ENCODE data around the gene NFATC1.

NFATC1 gene

DNA sequence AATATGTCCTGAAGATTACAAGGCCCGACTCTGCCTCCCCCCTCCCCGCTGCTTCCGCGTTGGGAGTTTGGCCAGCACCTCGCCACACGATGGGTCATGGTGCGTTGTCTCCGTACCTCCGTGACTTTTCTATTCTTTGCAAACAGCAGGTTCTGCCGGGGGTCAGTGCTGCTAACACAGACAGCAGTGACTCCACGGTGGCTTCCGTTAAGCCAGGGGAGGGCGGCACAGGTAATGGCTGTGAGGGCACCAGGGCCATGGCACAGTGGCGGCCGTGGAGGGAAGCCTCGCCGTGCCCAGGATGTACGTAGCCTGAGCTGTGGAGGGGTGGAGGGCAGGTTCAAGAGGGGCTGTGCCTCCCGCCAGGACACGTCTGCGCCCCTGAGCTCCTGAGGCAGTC is 115.5 kb downstream of the NFATC1 start:
- no peak for DNase-seq

DNA sequence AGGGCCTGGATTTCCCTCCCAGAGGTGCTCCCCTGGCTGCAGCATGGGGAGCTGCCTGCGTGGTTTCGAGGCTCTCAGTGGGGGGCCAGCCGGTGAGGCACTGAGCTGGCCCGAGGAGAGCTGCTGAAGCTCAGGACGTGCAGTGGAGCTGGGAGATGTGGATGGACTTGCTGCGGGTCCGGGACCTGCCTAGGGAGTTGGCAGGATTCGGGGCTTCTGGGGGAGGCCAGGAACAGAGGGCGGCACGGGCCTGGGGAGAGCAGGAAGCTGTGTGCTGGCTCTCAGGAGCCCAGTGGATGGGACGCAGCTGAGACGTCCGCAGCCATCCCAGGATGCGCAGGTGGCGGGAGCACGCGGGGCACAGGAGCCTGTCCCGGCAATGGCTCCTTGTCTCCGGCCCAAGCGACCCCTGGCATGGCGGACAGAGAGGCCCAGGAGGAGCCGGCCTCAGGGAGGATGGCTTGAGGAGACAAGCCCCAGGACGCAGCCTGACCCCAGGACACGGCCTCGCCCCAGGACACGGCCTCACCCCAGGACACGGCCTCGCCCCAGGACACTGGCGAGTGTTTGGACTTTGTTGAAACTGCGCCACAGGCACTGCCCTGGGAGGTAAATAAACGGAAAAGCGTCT is 116.1 kb downstream of the NFATC1 start:
- DNase-seq, result no peak

DNA sequence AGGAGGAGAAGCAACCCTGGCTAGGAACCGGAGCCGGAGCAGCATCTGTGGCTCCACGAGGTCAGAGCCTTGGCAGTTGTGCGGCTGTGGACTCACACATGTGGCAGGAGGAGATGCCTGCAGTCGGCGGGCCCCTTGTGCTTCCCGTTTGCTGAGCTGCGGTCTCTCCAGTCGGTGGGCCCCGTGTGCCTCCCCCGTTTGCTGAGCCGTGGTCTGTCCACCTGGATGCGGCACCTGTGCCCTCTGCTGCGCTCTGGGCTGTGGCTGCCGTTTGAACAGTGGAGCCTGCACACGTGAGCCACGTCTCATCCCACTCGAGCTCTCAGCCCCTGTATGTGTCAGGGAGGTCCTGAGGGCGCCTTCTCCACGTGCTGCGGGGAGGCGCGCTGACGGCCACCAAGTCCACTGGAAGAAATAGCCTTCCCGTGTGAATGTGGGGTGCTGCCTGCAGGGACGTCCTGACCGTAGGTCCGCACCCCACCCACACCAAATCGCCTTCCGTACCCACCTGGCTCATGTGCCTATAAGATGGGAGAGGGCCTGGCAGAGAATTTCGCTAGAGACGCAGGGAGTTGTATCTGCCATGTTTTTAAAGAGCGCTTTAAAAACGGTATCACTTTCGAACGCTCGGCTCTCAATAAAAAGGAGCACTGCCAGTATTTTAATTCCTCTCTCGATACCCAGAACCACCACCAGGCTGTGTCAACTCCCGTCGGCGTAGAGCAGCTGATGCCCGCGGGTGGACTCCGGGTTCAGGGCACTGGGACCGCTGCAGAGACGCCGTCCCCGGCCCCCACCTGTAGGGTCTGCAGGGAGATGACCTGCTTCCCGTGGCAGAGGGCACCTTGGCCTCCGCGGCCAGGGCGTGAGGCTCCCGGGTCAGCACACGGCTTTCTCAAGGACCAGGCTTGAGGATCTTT is 117.0 kb downstream of the NFATC1 start:
- DNase-seq, result no peak

DNA sequence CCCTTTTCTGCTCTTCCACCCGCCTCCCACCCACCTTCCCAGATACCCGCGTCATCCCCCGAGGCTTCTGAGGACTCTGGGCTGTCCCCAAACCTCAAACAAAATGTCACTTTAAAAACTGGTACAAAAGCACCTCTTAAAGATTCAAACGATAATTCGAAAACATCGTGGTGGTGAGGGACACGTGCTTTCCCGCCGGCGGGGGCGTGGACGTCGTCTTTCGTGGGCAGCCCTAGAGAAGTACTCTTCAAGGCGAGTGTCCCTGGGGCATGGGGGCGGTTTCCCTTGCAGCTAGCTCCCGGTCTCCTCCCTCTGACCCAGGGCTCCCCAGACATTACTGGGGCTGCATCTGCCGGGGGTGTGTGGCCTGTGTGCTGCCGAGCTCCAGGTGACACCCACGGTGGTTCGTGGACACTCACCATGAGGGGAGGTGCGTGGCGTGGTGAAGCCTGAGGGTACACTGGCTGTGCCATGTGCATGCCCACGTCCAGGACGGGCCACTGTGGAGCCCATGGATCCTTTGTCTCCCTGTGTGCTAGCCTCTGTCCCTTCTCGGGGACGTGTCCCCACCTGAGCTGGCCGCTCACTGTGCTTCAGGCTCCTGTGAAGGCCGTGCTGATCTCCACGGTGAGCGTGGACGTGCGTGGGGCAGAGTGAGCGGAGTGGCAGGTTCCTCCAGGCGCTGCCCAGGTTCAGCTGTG is 117.8 kb downstream of the NFATC1 start:
- no peak for DNase-seq

DNA sequence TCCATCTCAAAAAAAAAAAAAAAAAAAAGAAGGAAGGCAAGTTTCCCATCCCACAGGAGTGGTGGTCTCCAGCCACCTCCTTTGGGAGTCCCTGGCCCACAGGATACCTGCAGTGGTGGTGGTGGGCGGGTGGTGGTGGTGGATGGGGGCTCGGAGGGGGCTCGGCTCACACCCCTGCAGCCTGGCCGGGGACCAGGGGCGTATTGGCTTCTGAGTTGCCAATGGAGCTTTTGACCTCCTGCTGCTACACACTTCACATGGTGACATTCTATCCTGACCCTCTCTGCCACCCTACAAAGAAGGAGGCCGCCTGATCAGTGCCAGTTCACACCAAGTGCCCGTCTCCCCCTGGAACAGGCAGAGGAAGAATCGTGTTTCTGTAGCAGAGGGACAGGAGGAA is 119.6 kb downstream of the NFATC1 start:
- DNase-seq, result no peak

DNA sequence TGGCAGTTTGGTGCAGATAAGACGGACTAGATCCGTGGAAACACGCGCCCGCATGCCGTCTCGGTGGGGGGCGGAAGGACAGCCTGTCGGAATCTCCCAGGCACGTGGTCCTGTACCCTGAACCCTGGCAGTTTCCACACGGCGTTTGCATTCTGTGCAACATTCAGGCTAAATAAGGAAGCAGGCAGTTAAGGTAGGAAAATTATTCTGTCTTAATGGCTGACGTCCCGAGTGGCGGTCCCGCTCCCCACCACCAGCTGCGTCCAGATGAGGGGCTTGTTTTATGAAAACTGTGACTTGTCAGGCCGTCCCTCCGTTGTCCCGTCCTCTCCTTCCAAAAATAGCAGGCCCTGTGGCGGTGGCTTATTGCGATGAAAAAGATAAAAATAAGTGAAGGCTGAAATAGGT is 120.2 kb downstream of the NFATC1 start:
- no peak for DNase-seq

DNA sequence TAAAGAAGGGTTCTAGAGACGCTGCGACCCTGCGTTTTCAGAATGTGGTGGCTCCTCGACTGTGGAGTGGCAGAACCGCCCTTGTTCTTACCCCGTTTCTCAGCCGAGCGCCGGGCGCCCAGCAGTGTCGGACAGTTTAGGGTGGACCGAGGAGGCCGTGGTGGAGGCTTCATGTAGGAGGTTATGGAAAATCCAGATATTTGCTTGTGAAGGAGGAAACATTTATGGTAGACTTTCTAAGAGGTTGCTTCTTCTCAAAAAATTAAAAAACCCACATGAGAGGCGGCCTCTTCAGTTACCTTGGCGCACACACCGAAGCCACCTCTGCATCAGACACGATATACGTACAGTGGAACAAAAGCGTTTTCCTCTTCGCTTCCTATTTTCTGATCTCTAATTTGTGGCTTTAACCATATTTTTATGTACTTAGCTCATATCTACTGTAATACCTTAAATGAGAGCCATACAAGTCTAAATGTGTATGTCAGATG is 120.8 kb downstream of the NFATC1 start:
- DNase-seq, result no peak

DNA sequence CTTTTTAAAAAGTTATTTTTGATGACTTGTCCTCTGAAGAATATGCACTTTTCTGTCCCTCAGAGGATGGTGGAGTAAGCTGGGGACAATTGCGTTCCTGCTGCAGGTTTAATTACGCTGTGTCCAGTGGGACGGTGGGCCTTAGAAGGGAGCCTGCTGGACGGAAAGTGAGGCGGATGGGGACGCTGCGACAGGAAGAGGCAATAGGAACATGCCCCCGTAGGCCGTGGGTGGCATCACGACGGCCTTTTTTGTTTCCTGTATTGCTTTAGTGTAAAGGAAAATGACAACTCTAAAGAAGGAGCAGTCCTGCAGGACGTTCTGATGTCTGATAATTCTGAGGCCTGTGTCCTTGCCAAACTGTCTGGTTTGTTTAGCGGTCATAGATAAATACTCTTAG is 121.6 kb downstream of the NFATC1 start:
- no peak for DNase-seq

DNA sequence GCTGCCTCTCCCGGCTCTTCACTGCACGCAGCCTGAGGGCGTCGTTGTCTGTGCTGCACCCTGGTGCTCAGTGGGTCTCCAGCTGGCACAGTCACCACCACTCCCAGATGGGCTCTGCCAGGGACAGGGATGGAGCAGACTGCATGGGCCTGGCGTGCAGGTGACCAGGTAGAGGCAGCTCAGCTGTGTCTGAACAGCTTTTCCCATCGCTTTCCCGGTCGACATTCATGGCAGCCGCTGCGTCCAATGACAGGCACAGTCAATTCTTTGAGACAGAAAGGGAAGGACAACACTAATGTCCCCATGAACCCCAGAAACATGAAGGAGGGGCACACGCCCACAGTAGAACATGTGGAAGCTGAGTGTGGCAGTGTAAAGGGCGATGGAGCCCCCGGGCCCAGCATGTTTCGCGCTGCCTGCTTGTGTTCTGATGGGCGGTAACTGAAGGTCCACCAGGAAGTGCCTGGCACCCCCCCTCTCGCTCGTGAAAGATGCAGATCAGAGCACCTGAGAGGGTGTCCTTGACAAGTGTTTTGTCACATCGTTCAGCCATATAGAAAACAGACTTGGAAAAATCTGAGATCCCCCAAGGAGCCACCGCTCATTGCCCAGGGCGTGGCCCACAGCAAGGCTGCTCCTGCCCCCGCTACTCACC is 122.4 kb downstream of the NFATC1 start:
- DNase-seq, result no peak

DNA sequence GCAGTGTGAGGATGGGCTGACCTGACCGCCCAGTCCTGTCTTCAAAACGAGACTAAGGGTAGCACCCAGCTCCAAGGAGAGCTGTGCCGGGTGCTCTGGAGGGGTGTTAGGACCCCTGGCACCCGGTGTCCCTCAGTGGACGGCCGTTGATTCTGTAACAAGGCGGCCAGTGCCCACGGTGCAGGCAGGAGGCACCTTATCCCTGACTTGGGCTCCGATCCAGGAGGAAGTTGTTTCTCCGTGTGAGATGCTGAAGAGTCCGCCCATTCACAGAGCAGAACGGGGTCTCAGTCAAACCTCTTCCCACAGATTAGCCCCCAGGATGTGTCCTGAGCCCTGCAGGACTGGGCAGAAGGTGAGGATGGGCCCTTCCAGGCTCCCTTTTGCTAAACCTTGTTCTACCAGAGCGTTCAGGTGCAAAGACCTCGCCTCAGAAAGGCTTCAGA is 123.0 kb downstream of the NFATC1 start:
- DNase-seq, result no peak

DNA sequence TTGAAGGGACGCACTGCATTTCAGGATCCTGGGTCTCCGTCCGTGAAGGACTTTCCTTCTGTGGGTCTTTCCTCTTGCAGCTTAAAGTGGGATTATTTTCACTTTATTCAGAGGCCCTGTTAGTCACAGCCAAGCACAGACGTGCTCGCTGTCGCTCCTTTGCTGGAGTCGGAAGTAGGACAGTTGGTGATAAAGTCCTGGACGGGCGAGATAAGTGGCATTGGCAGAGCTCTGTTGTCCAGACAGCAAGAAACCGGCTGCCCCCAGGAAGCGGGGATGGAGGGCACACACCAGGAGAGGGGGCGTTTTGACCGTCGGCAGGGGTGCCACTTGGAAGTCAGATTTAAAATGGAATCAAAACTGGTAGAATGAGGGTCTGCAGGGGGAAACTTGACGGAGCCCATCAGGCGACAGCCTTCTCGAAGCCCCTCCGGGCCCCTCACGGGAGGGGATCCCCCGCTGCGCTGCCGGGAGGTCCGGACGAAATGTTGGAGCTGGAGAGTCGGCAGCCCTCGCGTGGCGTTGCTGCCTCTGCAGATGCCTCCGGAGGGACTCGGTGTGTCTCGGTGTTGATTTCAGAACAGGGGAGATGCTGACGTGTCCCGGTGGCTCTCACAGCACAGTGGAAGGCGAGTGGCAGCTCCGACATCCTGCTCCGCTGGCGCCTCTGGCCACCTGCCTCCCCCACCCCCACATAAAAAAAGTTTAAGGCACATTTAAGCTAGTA is 124.2 kb downstream of the NFATC1 start:
- no peak for DNase-seq

DNA sequence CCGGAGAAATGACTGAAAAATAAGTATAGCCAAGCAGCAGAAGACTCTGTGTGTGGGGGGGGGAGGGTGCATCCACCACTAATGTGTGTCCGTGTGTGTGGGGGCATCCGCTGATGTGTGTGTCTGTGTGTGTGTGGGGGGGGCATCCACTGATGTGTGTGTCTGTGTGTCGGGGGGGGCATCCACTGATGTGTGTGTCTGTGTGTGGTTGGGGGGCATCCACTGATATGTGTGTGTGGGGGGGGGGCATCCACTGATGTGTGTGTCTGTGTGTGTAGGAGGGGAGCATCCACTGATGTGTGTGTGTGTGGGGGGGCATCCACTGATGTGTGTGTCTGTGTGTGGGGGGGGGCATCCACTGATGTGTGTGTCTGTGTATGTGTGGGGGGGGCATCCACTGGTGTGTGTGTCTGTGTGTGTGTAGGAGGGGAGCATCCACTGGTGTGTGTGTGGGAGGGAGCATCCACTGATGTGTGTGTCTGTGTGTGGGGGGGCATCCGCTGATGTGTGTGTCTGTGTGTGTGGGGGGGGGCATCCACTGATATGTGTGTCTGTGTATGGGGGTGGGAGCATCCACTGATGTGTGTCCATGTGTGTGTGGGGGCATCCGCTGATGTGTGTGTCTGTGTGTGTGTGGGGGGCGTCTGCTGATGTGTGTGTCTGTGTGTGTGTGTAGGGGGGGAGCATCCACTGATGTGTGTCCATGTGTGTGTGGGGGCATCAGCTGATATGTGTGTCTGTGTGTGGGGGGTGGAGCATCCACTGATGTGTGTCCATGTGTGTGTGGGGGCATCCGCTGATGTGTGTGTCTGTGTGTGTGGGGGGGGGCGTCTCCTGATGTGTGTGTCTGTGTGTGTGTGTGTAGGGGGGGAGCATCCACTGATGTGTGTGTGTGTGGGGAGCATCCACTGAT is 125.0 kb downstream of the NFATC1 start:
- no peak for DNase-seq

DNA sequence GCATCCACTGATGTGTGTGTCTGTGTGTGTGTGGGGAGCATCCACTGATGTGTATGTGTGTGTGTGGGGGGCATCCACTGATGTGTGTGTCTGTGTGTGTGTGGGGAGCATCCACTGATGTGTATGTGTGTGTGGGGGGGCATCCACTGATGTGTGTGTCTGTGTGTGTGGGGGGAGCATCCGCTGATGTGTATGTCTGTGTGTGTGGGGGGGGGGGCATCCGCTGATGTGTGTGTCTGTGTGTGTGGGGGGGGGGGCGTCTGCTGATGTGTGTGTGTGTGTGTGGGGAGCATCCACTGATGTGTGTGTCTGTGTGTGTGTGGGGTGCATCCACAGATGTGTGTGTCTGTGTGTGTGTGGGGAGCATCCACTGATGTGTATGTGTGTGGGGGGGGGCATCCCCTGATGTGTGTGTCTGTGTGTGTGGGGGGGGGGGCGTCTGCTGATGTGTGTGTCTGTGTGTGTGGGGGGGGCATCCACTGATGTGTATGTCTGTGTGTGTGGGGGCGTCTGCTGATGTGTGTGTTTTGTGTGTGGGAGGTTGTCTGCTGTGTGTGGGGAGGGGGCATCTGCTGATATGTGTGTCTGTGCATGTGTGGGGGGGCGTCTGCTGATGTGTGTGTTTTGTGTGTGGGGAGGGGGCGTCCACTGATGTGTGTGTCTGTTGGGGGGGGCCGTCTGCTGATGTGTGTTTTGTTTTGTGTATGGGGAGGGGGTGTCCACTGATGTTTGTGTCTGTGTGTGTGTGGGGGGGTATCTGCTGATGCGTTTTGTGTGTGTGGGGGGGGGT is 125.9 kb downstream of the NFATC1 start:
- no peak for DNase-seq

DNA sequence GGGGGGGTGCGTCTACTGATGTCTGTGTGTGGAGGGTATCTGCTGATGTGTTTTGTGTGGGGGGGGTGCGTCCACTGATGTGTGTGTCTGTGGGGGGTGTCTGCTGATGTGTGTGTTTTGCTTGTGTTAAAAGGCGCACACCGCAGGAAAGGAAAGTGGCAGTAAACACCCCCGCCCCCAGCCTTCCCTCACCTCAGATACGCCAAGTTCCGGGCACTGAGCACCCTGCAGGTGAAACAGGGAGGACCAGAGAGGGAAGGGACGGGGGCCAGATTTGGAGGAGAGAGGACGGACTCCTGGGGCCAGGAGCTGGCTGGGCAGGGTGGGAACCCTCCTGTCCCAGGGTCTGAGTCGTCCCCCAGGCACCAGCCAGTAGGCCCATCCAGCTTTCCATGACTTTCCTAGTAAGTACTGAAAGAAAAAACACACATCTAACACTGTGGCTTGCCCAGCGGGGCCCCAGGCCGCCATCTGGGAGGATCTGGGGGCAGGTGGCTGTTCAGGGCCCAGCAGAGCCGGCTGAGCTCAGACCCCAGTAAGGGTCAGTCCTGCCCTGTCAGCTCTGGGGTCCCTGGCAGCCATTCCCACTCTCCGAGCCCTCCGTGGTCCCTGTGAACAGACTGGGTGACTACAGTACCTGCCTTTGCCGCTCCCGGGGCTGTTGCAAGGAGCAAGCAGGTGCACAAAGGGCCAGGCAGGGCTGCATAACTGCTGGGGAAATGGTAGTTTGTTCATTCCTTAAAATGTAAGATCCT is 126.9 kb downstream of the NFATC1 start:
- no peak for DNase-seq

DNA sequence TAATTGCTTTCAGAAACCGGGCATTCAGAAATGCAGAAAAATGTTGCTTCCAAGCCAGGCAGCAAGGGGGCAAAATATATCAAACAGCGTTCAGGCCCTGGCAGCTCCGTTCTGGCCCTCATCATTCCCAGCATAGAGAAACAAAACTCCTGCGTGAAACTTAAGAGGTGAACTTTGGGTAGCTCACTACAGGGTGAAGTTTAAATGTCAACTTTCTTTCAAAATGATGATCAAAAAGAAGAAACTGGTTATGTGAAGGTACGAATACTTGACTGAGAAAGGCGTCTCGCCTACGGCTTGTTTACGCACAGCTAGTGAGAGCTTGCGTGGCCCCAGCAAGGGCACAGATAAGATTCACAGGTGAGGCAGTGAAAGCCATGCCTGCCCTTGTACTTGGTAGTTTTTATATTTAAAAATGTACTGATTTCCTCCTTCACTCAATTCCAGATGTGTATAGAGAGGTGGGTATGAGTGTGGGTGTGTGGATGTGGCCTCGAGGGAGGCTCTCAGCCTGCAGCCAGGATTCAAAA is 127.5 kb downstream of the NFATC1 start:
- no peak for DNase-seq

DNA sequence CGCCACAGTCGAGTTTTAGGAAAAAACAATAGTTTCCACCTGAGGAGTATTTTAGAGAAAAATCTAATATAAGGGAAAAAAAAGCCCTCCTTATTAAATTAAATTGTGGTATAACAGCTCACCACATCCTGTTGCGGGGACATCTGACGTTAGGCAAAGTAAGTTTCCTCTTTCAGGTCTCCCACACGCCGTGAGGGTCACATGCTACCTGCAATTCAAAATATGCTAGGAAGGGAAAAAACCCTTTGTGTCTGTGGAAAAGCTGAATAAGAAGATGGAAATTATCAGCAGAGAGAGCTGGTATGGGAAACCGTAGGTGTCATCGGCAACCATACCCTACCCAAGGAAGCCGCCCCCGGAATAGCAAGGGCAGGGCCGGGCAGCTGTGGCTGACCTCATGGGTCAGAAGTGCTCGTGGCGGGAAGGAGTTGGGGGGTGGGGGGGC is 128.0 kb downstream of the NFATC1 start:
- no peak for DNase-seq

DNA sequence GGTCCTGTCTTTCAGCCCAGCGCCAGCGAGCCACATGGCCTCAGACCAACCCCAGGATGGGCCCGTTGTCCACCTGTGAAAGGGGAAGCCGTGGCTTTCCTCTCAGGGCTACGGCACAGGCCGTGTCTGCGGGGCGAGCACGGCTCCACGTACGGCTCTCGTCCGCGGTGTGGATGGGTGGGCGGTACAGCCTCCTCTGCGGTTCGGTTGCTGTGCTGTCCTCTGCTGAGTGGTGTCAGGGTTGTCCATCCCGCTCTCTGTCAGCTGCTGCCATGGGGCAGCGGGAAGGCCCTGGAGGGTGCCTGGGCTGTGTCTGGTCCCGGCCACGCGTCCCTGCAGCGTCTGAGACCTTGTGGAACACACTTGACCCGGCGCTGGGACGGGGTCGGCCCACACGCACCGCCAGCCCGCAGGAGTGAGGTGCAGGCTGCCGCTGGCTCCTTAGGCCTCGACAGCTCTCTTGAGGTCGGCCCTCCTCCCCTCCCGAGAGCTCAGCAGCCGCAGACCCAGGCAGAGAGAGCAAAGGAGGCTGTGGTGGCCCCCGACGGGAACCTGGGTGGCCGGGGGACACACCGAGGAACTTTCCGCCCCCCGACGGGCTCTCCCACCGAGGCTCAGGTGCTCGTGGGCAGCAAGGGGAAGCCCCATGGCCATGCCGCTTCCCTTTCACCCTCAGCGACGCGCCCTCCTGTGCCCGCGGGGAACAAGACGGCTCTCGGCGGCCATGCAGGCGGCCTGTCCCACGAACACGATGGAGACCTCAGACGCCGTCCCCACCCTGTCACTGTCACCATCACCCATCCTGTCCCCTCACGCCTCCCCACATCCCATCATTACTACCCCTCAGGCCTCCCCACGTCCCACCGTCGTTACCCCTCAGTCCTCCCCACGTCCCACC is 128.7 kb downstream of the NFATC1 start:
- no peak for DNase-seq
